Measurements from ENCODE around the gene ZNF22.

Gene ZNF22

DNA sequence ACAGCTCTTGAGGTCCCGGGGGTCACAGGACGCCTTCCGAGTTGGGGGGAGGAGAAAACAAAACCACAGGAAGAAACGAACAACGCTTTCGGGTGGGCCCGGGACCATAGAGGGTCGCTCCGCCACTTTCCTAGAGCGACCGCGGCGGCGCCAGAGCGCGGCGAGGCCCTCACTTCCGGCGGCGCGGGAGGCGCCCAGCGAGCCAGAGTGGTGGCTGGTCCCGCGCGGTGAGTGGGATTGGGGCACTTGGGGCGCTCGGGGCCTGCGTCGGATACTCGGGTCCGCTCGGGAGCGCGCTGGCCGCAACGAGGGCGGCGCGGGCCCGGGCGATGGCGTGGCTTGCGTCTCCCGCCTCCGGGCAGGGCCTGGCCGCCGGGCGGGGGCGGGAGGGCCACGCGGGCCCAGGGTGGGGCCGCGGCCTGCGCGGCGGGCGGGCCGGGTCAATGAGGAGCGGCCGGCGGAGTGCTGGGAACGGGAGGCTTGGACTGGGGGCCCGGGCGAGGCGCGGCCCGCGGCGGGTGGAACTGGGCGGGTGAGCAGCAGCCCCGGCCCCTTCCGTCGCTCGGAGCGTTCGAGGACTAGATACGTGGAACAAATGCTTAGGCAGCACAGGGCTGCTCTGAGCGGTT lies at the start of gene ZNF22:
TSS of gene ZNF22 (plus strand) at position 172 of the 629 bp plus-strand sequence. CDS start 2,446 bp downstream, outside the sequence.
- in situ Hi-C loops (cut with MboI; ENCODE audit: low sequenced_read_pairs), result no loop called here

DNA sequence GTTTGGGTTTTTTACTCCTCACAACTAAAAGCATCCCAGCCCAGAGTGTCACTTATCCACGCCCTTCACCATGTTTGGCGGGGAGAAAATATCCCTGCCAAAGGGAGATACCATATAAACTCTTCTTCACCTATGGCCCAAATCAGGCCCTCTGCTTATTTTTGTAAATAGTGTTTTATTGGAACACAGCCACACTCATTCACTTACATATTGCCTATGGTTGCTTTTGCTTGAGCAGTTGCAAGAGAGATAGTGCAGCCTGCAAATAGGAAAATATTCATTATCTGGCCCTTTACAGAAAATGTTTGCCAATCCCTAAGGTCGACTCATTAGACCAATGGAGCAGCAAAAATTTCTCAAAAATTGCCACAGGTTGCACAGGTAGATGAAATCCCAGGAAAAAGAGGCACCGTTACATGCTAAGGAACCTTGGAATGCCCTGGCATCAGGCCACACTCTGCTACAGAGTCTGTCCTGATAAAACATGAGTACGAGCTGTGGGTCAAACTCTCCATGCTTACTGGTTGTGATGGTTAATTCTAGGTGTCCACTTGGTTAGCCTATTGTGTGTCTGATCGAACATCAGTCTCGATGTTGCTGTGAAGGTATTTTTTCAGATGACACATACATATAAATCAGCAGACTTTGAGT lies 49.0 kb upstream of the ZNF22 start:
- in situ Hi-C loops (cut with MboI; ENCODE audit: low sequenced_read_pairs), result no loop called here

DNA sequence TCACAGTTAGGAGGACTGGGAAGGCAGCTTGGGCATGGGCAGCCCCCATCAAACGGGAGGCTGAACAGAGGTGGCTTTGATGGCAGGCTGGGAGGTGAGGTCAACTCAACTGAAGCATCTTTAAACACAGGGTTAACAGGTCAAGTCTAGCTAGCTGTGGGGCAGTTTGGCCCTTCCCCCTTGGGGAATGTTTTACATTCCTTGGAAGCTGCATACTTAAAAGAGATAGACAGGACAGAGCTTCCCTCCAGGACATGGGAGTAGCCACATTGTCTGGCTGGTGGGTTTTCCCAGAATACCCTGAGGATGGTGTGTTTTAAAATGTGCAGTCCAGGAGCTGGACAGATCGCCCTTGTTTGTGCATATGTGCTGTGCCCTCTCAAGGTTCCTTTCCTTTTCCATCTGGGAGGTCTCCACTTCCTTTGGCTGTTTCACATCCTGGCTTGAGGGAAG lies 47.9 kb upstream of the ZNF22 start:
- in situ Hi-C loops (cut with MboI; ENCODE audit: low sequenced_read_pairs), result no loop called here

DNA sequence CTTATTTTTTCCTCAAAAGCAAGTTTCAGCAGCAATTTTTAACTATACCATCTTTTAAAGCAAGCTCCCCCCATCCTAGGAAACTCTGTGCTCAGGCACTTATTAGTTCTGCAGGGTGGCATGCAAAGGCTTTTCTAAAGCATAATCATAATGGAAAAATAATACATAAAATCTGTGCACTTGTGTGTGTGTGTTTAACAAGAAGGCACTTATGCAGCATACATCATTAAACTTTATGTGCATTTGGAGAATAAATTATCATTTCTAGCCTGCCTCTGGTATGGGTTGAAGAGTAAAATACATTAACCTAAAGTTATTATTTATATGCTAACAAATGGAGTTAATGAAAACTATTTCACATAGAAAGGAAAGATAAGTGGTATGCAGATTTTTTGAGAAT lies 46.7 kb upstream of the ZNF22 start:
- in situ Hi-C loops (cut with MboI; ENCODE audit: low sequenced_read_pairs), result no loop called here

DNA sequence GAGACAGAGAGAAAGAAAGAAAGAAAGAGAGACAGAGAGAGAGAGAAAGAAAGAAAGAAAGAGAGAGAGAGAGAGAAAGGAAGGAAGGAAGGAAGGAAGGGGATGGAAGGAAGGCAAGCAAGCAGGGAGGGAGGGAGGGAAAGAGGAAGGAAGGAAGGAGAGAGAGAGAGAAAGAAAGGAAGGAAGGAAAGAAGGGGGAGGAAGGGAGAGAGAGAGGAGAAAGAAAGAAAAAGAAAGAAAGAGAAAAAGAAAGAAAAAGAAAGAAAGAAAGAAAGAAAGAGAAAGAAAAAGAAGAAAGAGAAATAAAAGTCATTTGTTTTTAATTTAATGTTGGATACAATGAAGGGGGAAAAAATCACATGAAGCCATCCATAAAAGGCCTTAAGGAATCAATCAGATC lies 45.8 kb upstream of the ZNF22 start:
- in situ Hi-C loops (cut with MboI; ENCODE audit: low sequenced_read_pairs), result no loop called here

DNA sequence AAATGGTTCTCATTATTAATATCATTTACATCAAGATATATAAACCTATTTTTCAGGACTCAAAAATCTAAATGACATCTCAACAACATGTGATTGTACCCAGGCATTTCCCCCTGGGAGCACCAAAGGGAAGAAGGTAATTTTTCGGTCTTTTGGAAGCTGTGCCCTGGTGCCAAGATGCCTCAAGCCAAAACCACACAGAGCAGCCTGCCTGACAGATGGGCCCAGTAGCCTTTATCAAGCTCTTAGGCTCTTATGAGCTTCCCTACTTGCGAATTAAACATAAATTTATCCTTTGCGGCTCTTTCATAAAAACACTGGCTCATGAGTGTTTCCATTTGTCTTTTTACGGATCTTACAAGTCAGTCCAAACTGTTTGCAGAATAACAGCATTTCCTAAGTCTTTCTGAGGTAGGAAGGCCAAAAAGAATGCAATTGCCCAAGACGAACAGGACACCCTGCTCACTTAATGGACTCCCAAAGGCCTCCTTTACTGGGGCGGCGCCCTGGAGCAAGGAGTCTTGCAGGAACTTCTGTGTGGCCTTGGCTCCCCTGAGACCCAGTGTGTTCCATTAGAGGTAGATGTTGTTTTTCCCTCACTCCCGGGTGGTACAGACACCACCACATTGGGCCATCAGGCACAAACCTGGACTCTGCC lies 45.2 kb upstream of the ZNF22 start:
- in situ Hi-C loops (cut with MboI; ENCODE audit: low sequenced_read_pairs), result no loop called here

DNA sequence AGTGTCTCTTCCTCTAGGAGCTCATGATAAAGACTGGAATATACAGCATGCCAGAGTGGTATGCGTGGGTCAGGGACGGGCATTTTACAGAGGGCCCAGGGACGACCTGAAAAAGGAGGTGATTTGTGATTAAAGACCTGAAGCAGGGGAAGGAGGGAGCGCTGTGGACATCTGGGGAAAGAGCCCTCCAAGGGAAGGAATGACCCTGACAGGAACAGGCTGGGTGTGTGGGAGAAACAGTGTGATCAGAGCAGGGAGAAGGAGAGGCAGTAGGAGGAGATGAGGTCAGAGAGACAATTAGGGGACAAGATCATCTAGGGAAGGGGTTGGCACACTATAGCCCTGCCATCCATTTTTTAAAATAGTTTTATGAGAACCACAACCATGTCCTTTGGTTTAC lies 44.5 kb upstream of the ZNF22 start:
- in situ Hi-C loops (cut with MboI; ENCODE audit: low sequenced_read_pairs), result no loop called here

DNA sequence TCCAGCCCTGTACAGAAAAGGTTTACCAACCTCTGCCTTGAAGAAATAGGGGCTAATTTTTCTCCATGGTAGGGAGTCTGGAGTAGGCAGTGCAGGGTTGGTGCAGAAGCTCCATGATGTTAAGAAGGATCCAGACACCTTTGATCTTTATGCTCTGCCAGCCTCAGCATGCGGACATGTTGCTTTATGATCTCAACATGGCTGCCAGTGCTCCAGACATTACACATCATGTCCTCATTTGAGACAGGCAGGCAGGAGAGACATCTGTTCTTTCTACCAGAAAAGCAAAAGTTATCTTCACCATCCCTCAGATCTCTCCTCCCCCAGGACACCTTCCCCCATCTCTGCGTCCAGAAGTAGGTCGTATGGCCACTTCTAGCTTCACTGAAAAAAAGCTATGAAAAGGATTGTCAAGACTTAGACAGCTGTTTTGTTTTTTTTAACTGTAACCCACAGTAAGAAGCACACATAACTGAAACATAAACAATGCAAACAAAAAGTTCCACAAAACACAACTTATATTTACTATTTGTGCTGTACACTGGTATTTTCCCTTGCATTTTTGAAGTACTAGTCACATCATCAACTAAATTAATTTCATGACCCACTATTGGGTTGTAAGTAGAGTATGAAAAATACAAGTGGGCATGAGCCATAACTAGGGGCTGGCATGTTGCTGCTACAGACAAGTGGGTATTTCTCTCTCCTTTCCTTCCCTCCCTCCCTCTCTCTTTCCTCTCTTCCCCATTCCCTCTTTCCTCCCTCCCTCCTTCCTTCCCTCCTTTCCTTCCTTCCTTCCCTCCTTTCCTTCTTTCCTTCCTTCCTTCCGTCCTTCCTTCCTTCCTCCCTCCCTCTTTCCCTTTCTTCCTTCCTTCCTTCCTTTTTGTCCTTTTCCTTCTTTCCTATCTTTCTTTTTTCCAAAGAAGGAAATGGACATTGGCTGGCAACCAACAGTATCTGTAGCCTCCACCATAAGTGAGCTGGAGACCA lies 43.7 kb upstream of the ZNF22 start:
- in situ Hi-C loops (cut with MboI; ENCODE audit: low sequenced_read_pairs), result no loop called here

DNA sequence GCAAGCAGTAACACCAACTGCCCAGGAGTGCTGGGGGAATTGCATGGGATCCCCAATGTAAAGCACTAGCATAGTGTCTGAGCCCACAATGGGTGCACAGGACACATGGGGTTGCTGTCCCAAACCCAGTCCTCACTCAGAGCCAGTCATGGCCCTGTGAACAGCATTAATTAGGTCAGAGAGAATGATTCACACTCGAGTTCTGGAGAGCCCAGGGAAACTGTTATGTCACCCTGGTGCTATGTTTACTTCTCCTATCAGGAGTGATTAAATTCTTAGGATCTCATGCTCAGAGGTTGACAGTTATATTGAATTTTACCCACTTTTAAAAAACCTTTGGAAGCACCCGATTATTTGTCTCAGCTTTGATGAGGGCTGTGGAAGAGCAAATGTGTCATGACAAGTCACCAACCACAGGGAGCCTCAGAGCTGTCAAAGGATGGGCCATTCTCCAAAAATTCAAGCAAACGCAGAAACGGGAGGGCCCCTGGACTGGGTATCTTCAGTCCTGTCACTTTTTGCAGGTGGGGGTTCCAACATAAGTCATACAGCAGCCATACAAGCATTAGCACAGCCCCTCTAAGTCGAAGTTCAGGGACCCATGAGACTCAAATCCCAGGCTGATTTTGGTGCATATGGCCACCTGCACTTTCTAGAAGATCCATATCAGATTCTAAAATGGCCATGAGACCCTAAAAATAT lies 42.4 kb upstream of the ZNF22 start:
- in situ Hi-C loops (cut with MboI; ENCODE audit: low sequenced_read_pairs), result no loop called here

DNA sequence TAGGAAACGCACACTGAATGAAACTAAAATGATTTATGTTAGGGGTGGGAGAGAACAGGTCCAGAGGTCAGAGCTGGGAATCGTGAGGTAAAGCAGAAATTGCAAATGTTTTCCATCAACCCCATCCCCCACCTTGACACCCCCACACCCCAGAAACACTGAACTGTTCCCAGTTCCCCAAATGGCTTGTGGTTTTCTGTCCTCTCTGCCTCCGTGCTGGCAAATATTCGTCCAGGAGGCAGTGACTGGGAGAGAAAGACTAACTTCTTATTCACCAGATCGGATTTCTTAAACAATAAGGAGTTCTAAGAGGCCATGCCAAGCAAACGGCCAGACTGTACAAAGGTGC lies 41.9 kb upstream of the ZNF22 start:
- in situ Hi-C loops (cut with MboI; ENCODE audit: low sequenced_read_pairs), result no loop called here

DNA sequence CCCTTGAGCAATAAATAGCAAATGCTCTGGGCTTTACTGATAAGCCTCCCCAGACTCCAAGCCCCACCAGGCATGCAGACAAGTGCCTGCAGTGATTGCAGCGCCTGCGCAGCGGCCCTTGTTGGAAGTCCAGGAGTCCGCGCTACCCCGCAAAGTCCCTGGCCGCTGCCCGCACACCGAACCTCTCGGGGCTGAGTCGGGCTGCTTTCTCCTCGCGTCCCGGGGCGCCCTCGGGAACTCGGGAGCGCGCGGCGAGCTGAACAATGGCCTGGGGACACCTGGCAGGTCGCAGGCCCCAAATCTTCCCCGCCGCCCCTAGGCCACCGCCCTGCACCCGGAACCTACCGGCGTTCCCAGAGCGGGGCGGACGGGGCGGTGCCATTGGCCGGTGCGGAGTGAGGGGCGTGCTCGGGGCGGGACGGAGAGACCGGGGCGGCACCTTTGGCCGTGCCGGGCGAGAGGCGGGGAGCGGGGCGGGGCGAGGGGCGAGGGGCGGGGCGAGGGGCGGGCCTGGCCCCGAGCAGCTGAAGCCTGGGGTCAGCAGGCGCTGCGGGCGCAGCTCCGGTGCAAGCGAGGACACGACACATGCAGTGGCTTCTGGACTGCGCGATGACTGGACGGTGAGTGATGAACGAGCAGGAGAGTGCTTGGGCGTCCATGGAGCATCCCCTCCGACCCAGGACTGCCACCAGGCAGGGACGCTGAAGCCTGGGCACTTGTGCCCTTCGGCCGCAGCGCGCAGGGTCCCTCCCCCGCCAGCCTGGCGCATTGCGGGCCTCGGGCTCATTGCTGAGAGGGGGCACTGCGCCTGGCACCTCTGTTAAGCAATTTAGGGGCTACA lies 41.3 kb upstream of the ZNF22 start, which contains the start of gene RASSF4:
TSS of gene RASSF4 (plus strand) at position 556 of the 841 bp plus-strand sequence. CDS start 10,401 bp downstream, outside the sequence.
- in situ Hi-C loops (cut with MboI; ENCODE audit: low sequenced_read_pairs), result no loop called here

DNA sequence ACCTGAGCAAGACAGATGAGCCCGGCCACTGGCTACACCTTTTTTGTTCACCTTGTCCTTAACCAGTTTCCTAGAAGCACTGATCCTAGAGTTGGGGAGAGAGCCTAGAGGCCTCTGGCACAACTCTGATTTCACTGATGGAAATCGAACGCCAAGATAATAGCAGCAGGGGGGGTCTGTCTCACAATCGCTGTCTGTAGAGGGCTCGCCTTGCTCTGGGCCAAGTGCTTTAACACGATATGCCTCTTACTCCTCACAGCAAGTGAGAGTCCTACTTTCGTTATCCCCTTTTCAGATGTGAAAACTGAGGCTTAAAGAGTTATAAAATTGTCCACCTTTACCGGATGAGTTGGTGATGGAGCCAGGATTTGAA lies 40.6 kb upstream of the ZNF22 start:
- in situ Hi-C loops (cut with MboI; ENCODE audit: low sequenced_read_pairs), result no loop called here

DNA sequence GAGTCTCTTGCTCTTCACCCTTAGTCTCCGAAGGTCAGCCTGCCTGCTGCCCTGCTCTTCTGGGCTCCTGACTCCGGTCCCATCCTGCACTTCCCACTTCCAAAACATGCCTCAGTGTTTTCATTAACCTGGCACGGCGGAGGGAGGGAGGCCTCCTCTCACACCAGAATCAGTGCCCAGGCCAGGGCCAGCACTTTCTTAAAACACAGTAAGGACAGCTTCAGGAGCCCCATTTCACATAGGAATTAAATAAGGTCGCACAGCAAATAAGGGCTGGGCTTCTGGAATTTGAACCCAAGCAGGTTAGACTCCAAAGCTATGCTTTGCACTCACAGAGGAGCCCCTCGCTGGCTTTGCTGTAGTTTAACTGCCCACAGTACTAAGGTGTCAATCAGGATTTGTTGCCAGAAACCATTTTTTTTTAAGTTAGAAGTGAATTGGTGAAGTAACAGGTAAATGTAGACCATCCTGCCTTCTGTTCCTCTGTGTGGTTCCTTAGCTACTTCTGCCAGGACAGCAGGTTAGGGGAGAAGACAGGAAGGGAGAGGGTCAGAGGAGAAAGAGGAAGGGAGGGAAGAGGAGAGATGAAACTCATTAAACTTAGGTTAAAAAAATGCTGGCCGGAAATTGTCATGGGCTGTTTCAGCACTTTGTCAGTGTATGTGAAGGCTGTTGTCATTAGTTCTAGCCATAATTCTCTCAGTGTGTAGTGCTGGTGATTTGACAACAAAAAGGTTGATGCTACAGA lies 40.1 kb upstream of the ZNF22 start:
- in situ Hi-C loops (cut with MboI; ENCODE audit: low sequenced_read_pairs), result no loop called here

DNA sequence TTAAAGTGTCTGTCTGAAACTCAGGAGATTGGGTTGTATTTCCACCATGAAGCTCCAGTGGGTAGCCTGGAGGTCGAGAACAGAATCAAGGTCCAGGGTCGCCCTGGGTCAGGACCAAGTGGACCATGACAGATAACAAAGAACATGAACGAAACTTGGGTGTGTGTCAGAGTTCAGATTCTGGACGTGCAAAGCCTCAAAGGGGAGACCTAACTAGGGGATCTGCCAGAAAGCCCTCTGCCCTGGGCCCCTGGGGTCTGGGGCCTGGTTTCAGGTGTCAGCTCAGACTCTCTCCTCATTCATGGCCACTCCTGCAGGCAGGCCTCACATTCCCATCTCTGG lies 39.5 kb upstream of the ZNF22 start:
- in situ Hi-C loops (cut with MboI; ENCODE audit: low sequenced_read_pairs), result no loop called here

DNA sequence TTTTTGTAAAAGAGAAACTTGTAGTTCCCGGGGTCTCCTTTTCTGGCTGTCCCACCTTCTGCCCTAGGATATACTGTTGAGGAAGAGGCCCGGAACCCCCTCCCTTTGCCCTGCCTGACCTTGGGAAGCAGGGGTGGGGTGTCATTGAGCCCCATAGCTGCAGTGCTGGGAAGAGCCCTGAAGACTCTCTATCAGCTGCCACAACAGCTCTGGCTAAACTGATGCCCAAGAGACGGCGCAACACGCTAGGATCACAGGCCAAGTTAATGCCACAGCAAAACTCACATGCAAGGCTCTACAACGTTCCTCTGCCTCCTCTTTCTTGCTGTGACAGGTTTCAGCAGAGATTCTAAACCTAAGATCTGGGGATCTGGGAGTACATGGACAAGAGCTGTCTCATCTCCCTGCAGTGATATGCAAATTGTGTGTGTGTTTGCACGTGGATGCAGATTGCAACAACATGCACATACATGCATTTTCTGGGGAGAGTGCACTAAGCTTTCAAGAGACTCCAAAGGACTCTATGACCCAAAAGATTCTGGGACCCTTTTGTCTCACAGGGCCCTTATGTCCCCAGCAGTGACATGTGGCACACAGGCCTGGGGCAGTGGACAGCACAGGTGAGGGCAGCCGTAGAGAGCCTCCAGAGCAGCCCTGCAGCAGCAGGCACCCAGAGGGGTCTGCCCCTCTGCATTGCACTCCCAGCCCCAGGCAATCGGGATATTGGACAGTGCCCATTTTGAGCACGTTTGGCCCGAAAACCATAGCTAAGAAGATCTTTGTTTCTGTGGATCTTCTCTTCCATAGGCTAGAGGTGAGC lies 38.6 kb upstream of the ZNF22 start:
- in situ Hi-C loops (cut with MboI; ENCODE audit: low sequenced_read_pairs), result no loop called here

DNA sequence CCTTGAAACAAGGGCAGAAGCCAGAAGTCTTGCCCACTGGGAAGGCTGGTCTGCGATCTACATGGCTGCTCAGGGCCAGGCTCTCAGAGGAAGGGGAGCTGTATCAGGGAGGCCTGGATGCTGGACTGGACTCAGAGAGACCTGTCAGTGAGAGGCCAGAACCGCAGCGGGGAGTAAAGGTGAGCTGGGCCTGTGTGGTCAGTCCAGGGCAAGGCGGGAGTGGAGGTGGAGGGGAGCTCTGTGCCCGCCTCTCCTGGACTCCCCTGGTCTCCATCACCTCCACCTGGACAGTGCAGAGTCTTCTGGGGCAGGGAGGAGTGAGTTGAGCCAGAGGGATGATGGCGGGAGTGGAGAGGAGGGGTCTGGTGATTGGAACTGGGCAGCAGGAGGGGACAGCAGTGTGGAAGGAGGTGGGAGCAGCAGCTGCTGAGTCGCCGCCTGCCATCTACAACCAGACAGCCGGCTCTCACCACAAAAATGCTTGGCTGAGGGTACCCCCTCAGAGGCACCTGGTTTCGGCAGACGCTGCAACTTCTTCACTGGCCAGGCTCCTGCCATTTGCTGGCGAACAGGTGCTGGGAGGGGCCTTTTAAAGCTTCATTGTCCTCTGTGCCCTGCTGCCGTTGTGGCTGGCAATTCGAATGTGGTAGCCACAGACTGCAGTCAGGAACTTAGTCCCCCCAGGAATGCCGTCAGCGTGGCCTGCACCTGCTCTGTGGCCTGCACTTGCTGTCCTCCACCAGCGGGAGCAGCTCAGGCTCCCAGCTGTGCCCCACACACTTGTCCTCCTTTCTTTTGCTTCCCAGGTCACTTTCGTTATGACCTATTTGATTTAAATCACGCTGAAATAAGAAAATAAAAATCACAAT lies 37.6 kb upstream of the ZNF22 start:
- in situ Hi-C loops (cut with MboI; ENCODE audit: low sequenced_read_pairs), result no loop called here
